ENCODE data around the gene CCDC85A.

DNA sequence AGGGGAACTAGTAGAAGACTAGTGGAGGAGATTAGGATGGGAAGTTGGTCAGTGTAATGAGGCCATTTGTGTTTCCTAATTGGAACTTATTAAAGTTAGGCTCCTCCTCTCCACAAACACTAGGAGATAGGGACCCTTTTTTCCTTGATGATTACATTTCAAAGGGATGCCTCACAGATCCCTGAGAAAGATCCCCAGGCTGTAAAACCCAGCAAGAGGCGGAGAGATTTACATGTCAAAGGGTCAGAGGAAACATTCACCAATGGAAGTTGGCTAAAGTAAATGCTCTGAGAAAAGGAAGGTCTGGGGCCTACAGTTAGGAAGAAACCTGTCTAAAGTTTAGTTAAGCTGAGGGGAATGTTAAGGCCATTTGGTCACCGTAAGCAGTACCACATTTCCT, 1.4 kb upstream of the CCDC85A start:
- TF ChIP-seq POLR2A (IDR thresholded peaks at IDR 0.05), result no peak
- TF ChIP-seq, protein P1, sequence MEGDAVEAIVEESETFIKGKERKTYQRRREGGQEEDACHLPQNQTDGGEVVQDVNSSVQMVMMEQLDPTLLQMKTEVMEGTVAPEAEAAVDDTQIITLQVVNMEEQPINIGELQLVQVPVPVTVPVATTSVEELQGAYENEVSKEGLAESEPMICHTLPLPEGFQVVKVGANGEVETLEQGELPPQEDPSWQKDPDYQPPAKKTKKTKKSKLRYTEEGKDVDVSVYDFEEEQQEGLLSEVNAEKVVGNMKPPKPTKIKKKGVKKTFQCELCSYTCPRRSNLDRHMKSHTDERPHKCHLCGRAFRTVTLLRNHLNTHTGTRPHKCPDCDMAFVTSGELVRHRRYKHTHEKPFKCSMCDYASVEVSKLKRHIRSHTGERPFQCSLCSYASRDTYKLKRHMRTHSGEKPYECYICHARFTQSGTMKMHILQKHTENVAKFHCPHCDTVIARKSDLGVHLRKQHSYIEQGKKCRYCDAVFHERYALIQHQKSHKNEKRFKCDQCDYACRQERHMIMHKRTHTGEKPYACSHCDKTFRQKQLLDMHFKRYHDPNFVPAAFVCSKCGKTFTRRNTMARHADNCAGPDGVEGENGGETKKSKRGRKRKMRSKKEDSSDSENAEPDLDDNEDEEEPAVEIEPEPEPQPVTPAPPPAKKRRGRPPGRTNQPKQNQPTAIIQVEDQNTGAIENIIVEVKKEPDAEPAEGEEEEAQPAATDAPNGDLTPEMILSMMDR (IDR thresholded peaks at IDR 0.05), result no peak
